Sigmoid colon (tissue), 4 donors: ENCODE measurements around the gene SLIT3.

Experiments
- EP300 ChIP-seq, 4 donors: sonication (generic); formaldehyde crosslinking; IDR thresholded peaks; one replicate each; pipeline ENCODE4 v1.6.1; 2017; ENCODE audit warnings: antibody characterized with exemption in 4 of 4
- TF ChIP-seq, protein P1 (sequence below), 4 experiments: fragments of 450-650 bp in 3 of 4; fragments of 200-600 bp in 1 of 4; IDR thresholded peaks; one replicate each; pipeline ENCODE4 v1.5.1; 2016 to 2019; ENCODE audit warnings: antibody characterized with exemption in 4 of 4, mild to moderate bottlenecking in 3 of 4, moderate library complexity in 2 of 4

DNA sequence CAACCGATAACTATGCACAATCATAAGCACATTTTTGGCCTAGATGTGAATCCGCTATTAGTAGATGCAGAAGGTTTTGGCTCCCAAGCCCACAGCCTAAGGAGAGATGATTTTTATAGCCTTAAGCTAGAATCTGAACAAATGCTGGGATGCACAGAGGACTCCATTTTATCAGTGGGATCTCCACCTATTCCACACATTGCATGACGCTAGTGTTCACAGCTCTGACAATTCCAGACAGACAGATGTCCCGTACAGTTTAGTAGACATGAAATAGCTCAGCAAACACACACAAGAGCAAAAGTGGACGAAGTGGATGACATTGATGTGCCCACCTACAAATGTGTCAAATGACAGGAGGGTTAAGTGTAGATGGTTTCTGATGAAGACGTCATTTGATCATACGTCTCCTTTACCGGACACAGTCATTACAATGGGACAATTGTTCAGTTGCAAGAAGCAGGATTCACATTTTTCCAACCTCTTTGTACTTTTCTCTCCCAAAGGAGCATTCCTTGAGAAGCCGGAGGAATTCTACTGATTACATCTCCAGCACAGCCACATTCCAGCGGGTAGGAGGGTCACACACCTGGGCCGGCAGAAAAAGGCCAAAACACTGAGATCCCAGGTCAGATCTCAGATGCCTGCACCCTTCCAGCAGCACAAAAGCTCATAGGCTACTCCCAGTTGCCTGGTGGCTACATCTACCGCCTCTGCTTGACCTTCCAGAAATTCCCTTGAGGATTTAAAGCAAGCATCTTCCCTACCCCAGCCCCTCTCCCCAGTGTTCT is 202.4 kb downstream of the SLIT3 start:
- no peak for TF ChIP-seq EP300 (IDR thresholded peaks at IDR 0.05)
- TF ChIP-seq, protein P1, sequence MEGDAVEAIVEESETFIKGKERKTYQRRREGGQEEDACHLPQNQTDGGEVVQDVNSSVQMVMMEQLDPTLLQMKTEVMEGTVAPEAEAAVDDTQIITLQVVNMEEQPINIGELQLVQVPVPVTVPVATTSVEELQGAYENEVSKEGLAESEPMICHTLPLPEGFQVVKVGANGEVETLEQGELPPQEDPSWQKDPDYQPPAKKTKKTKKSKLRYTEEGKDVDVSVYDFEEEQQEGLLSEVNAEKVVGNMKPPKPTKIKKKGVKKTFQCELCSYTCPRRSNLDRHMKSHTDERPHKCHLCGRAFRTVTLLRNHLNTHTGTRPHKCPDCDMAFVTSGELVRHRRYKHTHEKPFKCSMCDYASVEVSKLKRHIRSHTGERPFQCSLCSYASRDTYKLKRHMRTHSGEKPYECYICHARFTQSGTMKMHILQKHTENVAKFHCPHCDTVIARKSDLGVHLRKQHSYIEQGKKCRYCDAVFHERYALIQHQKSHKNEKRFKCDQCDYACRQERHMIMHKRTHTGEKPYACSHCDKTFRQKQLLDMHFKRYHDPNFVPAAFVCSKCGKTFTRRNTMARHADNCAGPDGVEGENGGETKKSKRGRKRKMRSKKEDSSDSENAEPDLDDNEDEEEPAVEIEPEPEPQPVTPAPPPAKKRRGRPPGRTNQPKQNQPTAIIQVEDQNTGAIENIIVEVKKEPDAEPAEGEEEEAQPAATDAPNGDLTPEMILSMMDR (IDR thresholded peaks at IDR 0.05) = no peak
